Fibroblast of lung (primary cell): ENCODE results near the gene ANKS4B. TPM values are rescaled to one million over a fixed set of nuclear protein-coding genes. Genes with fewer than 3 reads are reported as not detected.

Experiments used
- DNase-seq, 2 donors: peaks; one replicate each; pipeline versions ENCODE4 v3.0.0 to v3.0.0-alpha.2; 2010; ENCODE audit warnings: low read depth in 2 of 2
- H2AFZ ChIP-seq: 2 replicates; pipeline ENCODE4 v1.5.1; 2012; ENCODE audit warnings: low read length, control low read depth, inconsistent platforms
- H3K27ac ChIP-seq: 2 replicates; pipeline ENCODE4 v1.5.1; 2011; ENCODE audit warnings: low read length, control low read depth; ENCODE audit not compliant: insufficient read depth
- H3K27me3 ChIP-seq: 2 replicates; pipeline ENCODE4 v1.5.1; 2011; ENCODE audit warnings: mild to moderate bottlenecking, low read length; ENCODE audit not compliant: control insufficient read depth, insufficient read depth
- H3K36me3 ChIP-seq: 2 replicates; pipeline ENCODE4 v1.5.1; 2011; ENCODE audit warnings: low read length; ENCODE audit not compliant: control insufficient read depth, insufficient read depth
- H3K4me1 ChIP-seq: 2 replicates; pipeline ENCODE4 v1.5.1; 2011; ENCODE audit warnings: low read length; ENCODE audit not compliant: control insufficient read depth, insufficient read depth; ENCODE audit errors: extremely low read depth
- H3K4me2 ChIP-seq: 2 replicates; pipeline ENCODE4 v1.5.1; 2011; ENCODE audit warnings: low read length, control low read depth; ENCODE audit not compliant: insufficient read depth; ENCODE audit errors: extremely low read depth
- H3K4me3 ChIP-seq, 4 experiments: fragments of 200-600 bp in 1 of 4; sonication (generic) in 1 of 4; replicated peaks in 1 of 4; 2 replicates each; pipeline ENCODE4 v1.5.1; 2011 to 2016; ENCODE audit warnings: low read length in 4 of 4, low read depth in 3 of 4, mild to moderate bottlenecking in 3 of 4, control low read depth in 2 of 4, inconsistent platforms in 1 of 4, mixed read lengths in 1 of 4; ENCODE audit not compliant: insufficient read depth in 1 of 4; ENCODE audit errors: control extremely low read depth in 1 of 4
- H3K79me2 ChIP-seq: 2 replicates; pipeline ENCODE4 v1.5.1; 2012; ENCODE audit warnings: mild to moderate bottlenecking, low read length, inconsistent platforms; ENCODE audit not compliant: control insufficient read depth, insufficient read depth
- H3K9ac ChIP-seq: 2 replicates; pipeline ENCODE4 v1.5.1; 2011; ENCODE audit warnings: mild to moderate bottlenecking, low read length, control low read depth; ENCODE audit not compliant: insufficient read depth
- H3K9me3 ChIP-seq: 2 replicates; pipeline ENCODE4 v1.5.1; 2012; ENCODE audit warnings: low read depth, low read length; ENCODE audit not compliant: control insufficient read depth, insufficient read depth
- H4K20me1 ChIP-seq: 2 replicates; pipeline ENCODE4 v1.5.1; 2011; ENCODE audit warnings: low read length; ENCODE audit not compliant: control insufficient read depth, insufficient read depth; ENCODE audit errors: extremely low read depth
- EZH2 ChIP-seq: IDR thresholded peaks from 2 replicates; pipeline ENCODE4 v1.5.1; 2012; ENCODE audit warnings: low read length, control low read depth, mild to moderate bottlenecking; ENCODE audit errors: missing control alignments
- polyA plus RNA-seq, 2 donors: library from polyadenylated mRNA; depleted of rRNA in 1 of 2; stranded (reverse) in 1 of 2; unstranded in 1 of 2; fragments of >200 nt; gene quantifications; 2 replicates each; pipeline ENCODE4 v1.2.1, GENCODE V29; 2011 to 2012; ENCODE audit warnings: missing spikeins in 1 of 2
- total RNA-seq: library from RNA; depleted of rRNA; stranded (reverse); fragments of >200 nt; gene quantifications from 2 replicates; pipeline ENCODE4 v1.2.1, GENCODE V29; 2014
- TF ChIP-seq, protein P1 (sequence below), 2 donors: IDR thresholded peaks in 1 of 2; conservative IDR thresholded peaks in 1 of 2; 1 replicate in 1 of 2; 2 replicates in 1 of 2; pipeline ENCODE4 v1.5.1; 2011 to 2012; ENCODE audit warnings: low read length in 2 of 2, control low read depth in 1 of 2, inconsistent platforms in 1 of 2, low read depth in 1 of 2, mild to moderate bottlenecking in 1 of 2

The ANKS4B gene
- total and polyA plus RNA-seq, 2 donors (not counting 1 experiment from before 2014, with no cell fraction given): not detected

GRCh38 chr16:21223787-21224186 lies 9.7 kb upstream of the ANKS4B start:
- Histone ChIP-seq H3K9me3 (no peaks in the 10 kb centered on the region), H3K27ac (no peak overlapping the region), H3K4me2 (no peak overlapping the region), H2AFZ (no peak overlapping the region), H3K4me3 (no peak overlapping the region), H3K36me3 (no peaks in the 10 kb centered on the region), H4K20me1 (no peaks in the 10 kb centered on the region), H3K9ac (no peak overlapping the region), H3K79me2 (no peaks in the 10 kb centered on the region), H3K27me3 (no peaks in the 10 kb centered on the region), H3K4me1 (no peaks in the 10 kb centered on the region)
- no peak for DNase-seq
- no peak for TF ChIP-seq EZH2
- TF ChIP-seq, protein P1, sequence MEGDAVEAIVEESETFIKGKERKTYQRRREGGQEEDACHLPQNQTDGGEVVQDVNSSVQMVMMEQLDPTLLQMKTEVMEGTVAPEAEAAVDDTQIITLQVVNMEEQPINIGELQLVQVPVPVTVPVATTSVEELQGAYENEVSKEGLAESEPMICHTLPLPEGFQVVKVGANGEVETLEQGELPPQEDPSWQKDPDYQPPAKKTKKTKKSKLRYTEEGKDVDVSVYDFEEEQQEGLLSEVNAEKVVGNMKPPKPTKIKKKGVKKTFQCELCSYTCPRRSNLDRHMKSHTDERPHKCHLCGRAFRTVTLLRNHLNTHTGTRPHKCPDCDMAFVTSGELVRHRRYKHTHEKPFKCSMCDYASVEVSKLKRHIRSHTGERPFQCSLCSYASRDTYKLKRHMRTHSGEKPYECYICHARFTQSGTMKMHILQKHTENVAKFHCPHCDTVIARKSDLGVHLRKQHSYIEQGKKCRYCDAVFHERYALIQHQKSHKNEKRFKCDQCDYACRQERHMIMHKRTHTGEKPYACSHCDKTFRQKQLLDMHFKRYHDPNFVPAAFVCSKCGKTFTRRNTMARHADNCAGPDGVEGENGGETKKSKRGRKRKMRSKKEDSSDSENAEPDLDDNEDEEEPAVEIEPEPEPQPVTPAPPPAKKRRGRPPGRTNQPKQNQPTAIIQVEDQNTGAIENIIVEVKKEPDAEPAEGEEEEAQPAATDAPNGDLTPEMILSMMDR (conservative IDR thresholded peaks at IDR 0.05 in 1 of 2, IDR thresholded peaks at IDR 0.05 in 1 of 2; ENCODE audit: low read depth in 1 of 2, low read length in 2 of 2): no peak

GRCh38 chr16:21224800-21225199 lies 8.7 kb upstream of the ANKS4B start:
- Histone ChIP-seq H3K27ac (no peak overlapping the region), H3K4me2 (no peak overlapping the region), H3K36me3 (no peaks in the 10 kb centered on the region), H3K9ac (no peak overlapping the region), H3K4me1 (no peaks in the 10 kb centered on the region), H3K4me3 (no peak overlapping the region), H4K20me1 (no peaks in the 10 kb centered on the region), H3K79me2 (no peaks in the 10 kb centered on the region), H3K27me3 (peaks cover 3% of the 10 kb centered on the region), H3K9me3 (no peaks in the 10 kb centered on the region), H2AFZ (no peak overlapping the region)
- TF ChIP-seq, protein P1 (conservative IDR thresholded peaks at IDR 0.05 in 1 of 2, IDR thresholded peaks at IDR 0.05 in 1 of 2; ENCODE audit: low read depth in 1 of 2, low read length in 2 of 2): no peak
- no peak for TF ChIP-seq EZH2
- no peak for DNase-seq

DNA sequence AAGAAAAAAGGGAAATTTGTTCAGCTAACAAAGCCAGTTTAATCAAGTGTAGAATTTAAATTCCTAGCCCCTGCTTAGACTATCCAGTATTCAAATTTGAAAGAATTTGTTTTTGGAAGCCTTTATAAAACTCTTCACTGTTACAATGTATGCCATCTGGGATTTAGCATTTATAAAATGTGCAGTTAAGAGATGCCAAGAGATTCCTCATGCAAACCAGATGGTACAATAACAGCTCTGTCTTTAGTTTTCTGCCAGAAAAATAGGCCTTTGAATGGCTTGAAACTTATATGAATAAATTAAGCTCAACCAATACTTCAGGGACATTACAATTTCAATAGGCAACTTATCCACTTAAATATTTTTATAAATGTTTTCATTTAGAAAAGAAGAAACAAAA lies 6.8 kb upstream of the ANKS4B start:
- no peak for DNase-seq
- no peaks in the 10 kb centered on the region for H3K36me3 ChIP-seq
- no peak overlapping the region for H3K27ac ChIP-seq
- H3K4me3 ChIP-seq: no peak overlapping the region
- H3K9ac ChIP-seq: no peak overlapping the region
- peaks cover 3% of the 10 kb centered on the region for H3K27me3 ChIP-seq
- H2AFZ ChIP-seq: no peak overlapping the region
- no peaks in the 10 kb centered on the region for H3K9me3 ChIP-seq
- no peak overlapping the region for H3K4me2 ChIP-seq
- no peaks in the 10 kb centered on the region for H3K79me2 ChIP-seq
- H4K20me1 ChIP-seq: no peaks in the 10 kb centered on the region
- H3K4me1 ChIP-seq: no peaks in the 10 kb centered on the region
- TF ChIP-seq EZH2: no peak
- TF ChIP-seq, protein P1 (conservative IDR thresholded peaks at IDR 0.05 in 1 of 2, IDR thresholded peaks at IDR 0.05 in 1 of 2; ENCODE audit: low read depth in 1 of 2, low read length in 2 of 2): no peak
